A673 (cell line): Measurements from ENCODE around the gene ATP5F1D. TPM values are rescaled to one million over a fixed set of nuclear protein-coding genes. Genes with fewer than 3 reads are reported as not detected.
A peak's percentile ranks its signal among the peaks of the same experiment; 100 is the strongest.

Experiments
- BruUV-seq: library from RNA; stranded (reverse); fragments of 400-500 nt; replicated peaks from 2 replicates; lab custom pipeline; 2021; lab: Mats Ljungman, UMichigan
- CTCF ChIA-PET: fragments of 300-600 bp; sonication (Branson Sonifier 250); formaldehyde crosslinking; loops from one replicate; lab custom pipeline; 2022; ENCODE audit warnings: antibody characterized with exemption; lab: Charles Lee
- POLR2A ChIA-PET: fragments of 300-600 bp; sonication (Branson Sonifier 250); formaldehyde crosslinking; loops from one replicate; lab custom pipeline; 2022; ENCODE audit warnings: antibody characterized with exemption; ENCODE audit not compliant: low non-redundant PET; lab: Charles Lee
- DNase-seq: peaks from one replicate; pipeline ENCODE4 v3.0.0-alpha.2; 2015; ENCODE audit warnings: low spot score
- H3K27ac ChIP-seq: fragments of 200-600 bp; sonication (generic); 2 replicates; pipeline ENCODE4 v1.5.1; 2016; ENCODE audit warnings: mixed run types, low read depth, mild to moderate bottlenecking, mixed read lengths, antibody characterized with exemption, low read length; ENCODE audit not compliant: poor library complexity, severe bottlenecking
- H3K27me3 ChIP-seq: fragments of 200-600 bp; sonication (generic); replicated peaks from 2 replicates; pipeline ENCODE4 v1.6.1; 2017; ENCODE audit warnings: mixed run types, low read depth, mild to moderate bottlenecking, mixed read lengths, antibody characterized with exemption, low read length; ENCODE audit not compliant: insufficient read depth, poor library complexity
- H3K36me3 ChIP-seq: fragments of 200-600 bp; sonication (generic); 2 replicates; pipeline ENCODE4 v1.6.1; 2016; ENCODE audit warnings: mixed run types, mild to moderate bottlenecking, mixed read lengths, antibody characterized with exemption, low read length; ENCODE audit not compliant: insufficient read depth, poor library complexity, severe bottlenecking
- H3K4me1 ChIP-seq: fragments of 200-600 bp; sonication (generic); 2 replicates; pipeline ENCODE4 v1.6.1; 2017; ENCODE audit warnings: mixed run types, mild to moderate bottlenecking, mixed read lengths, antibody characterized with exemption, low read length; ENCODE audit not compliant: insufficient read depth, poor library complexity, severe bottlenecking
- H3K4me3 ChIP-seq: fragments of 200-600 bp; sonication (generic); 2 replicates; pipeline ENCODE4 v1.5.1; 2016; ENCODE audit warnings: low read depth, mixed run types, mild to moderate bottlenecking, mixed read lengths, low read length; ENCODE audit not compliant: poor library complexity, severe bottlenecking
- H3K9me3 ChIP-seq: fragments of 200-600 bp; sonication (generic); 2 replicates; pipeline ENCODE4 v1.6.1; 2016; ENCODE audit warnings: mixed run types, low read depth, mild to moderate bottlenecking, mixed read lengths, antibody characterized with exemption, low read length; ENCODE audit not compliant: poor library complexity, severe bottlenecking
- EZH2 ChIP-seq: fragments of 200-600 bp; sonication (generic); IDR thresholded peaks from 2 replicates; pipeline ENCODE4 v1.6.1; 2017; ENCODE audit warnings: borderline replicate concordance, low read depth, mild to moderate bottlenecking, mixed read lengths, antibody characterized with exemption, low read length; ENCODE audit not compliant: poor library complexity, severe bottlenecking
- intact Hi-C: fragments of 100-400 bp; cut with micrococcal nuclease; formaldehyde crosslinking; loops from one replicate; pipeline ENCODE4 v1.10.0; 2022; ENCODE audit not compliant: unreplicated experiment
- total RNA-seq: library from RNA; stranded (reverse); gene quantifications from 2 replicates; pipeline ENCODE4 v1.2.3, GENCODE V29; 2021
- TF ChIP-seq, protein P1 (sequence below): fragments of 300-800, 200-600 bp; sonication (generic); conservative IDR thresholded peaks from 2 replicates; pipeline ENCODE4 v1.5.1; 2017; ENCODE audit warnings: low read depth, mild to moderate bottlenecking, antibody characterized with exemption, low read length, moderate library complexity, mixed read lengths

Gene ATP5F1D
- total RNA-seq, 1 experiment from 2014 or later, result 237 TPM

DNA sequence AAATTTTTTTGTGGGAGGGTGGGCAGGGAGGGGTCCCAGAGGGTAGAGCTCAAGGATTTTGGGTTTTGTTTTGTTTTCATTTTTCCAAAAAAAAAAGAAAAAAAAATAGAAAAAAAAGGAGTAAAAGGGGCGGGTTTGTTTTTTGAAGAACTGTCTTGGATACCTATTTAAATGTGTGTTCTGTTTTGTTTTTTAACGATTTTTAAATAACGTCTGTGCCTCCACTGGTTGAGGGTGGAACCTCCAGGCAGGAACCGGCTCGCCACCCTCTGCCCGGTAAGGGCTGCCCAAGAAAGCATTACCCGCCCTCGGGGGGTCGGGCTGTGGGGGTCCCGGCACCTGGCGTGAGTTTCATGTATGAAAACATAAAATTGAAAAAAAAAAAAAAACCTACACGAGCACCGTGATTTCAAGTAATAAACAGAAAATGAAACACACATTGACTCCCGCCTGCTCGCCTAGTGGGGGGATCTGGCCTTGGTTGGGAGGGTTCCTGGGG lies 17.2 kb downstream of the ATP5F1D start:
- H3K9me3 ChIP-seq, result no peaks in the 10 kb centered on the region
- CTCF ChIA-PET, result no interaction called here
- H3K36me3 ChIP-seq, result peaks cover 43% of the 10 kb centered on the region
- peaks cover 84% of the 10 kb centered on the region for H3K4me1 ChIP-seq
- H3K27ac ChIP-seq, result peak overlapping the region; percentile 77
- no TSS peak for BruUV-seq
- no peak for DNase-seq
- H3K27me3 ChIP-seq, result no peaks in the 10 kb centered on the region
- TF ChIP-seq EZH2, result no peak
- TF ChIP-seq, protein P1, sequence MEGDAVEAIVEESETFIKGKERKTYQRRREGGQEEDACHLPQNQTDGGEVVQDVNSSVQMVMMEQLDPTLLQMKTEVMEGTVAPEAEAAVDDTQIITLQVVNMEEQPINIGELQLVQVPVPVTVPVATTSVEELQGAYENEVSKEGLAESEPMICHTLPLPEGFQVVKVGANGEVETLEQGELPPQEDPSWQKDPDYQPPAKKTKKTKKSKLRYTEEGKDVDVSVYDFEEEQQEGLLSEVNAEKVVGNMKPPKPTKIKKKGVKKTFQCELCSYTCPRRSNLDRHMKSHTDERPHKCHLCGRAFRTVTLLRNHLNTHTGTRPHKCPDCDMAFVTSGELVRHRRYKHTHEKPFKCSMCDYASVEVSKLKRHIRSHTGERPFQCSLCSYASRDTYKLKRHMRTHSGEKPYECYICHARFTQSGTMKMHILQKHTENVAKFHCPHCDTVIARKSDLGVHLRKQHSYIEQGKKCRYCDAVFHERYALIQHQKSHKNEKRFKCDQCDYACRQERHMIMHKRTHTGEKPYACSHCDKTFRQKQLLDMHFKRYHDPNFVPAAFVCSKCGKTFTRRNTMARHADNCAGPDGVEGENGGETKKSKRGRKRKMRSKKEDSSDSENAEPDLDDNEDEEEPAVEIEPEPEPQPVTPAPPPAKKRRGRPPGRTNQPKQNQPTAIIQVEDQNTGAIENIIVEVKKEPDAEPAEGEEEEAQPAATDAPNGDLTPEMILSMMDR, result no peak
- peak overlapping the region; percentile 25 for H3K4me3 ChIP-seq
- intact Hi-C loops, result no loop called here
- POLR2A ChIA-PET, result interaction anchor here (0.6 kb wide), 2 partner anchors 10 to 11 kb away, joined by 5 to 8 read pairs; no protein-coding TSS in a partner anchor

DNA sequence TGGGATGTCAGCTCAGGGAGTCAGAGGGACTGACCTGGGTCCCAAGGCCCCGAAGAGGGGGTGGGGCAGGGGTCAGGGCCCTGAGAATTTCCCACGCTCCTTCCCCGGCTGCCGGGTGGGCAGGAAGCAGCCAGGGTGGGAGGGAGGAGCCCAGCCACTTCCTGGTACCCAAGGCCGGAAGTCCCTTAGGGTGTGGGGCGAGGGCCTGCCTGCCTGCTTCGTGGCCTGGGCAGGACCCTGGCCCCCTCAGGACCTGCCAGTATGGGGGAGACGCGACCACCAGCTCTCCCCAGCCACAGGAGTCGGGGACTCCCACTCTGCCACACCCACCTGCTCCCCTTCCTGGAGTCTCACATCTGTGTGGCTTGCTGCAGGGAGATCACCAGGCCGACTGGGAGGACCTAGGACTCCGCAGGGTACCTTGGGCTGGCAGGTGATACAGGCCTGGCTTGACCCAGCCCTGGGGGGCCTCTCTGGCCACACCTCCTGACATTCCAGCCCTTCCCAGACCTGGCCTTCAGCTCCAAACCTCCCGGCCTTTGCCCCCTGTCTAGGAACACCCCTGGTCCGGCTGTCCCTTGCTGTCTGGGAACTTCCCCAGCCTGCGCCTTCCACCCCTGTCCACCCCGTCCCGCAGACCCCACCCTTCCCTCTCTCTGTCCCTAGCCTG lies 17.8 kb downstream of the ATP5F1D start:
- peak; percentile 78 for DNase-seq

DNA sequence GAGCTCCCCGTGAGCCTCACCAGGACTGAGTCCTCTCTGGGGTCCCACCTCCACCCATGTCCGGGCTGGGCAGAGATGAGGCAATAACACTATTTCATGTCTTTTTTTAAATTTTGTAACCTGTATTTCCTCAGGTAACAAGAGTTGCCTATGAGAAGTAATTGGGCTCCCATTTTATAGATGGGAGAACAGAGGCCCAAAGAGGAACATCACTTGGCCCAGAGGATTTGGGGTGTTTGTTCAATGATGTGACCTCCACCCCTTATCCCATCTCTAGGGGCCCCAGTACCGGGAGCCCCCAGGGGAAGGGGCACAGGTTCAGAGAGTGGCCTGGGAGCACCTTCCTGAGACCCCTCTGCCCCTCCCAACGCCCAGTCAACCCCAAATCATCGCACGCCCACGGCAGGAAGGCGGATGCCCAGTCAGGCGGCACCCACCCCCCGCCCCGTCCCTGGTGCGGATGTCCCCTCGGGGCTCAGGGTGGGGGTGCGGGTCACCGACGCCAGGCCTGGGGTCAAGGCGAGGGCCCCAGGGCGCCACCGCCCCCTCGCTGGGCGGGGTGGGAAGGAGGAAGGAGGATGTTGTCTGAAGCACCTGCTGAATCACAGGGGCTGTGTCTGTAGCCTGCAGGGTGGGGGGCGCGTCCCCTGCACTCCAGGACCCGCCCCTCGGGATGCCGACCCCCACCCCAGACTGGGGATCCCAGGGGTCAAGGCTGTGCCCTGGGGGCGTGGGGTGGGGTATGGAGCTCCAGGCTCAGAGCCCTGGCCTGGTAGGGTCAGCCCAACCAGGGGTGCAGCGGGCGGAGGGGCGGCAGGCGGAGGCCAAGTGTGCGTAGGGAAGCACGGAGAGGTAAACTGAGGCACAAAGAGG lies 18.6 kb downstream of the ATP5F1D start:
- no peaks in the 10 kb centered on the region for H3K27me3 ChIP-seq
- intact Hi-C loops, result no loop called here
- H3K36me3 ChIP-seq, result peaks cover 29% of the 10 kb centered on the region
- no TSS peak for BruUV-seq
- no peak for DNase-seq
- CTCF ChIA-PET, result no interaction called here
- no peaks in the 10 kb centered on the region for H3K9me3 ChIP-seq
- peaks cover 74% of the 10 kb centered on the region for H3K4me1 ChIP-seq
- H3K27ac ChIP-seq, result peak overlapping the region; percentile 77
- POLR2A ChIA-PET, result interaction anchor here (1.5 kb wide), 1 partner anchor 9 kb away, joined by 3 read pairs; the partner anchor contains the start of gene CIRBP
- TF ChIP-seq EZH2, result no peak
- TF ChIP-seq, protein P1, result no peak
- peak overlapping the region; percentile 82 for H3K4me3 ChIP-seq

More for the DNA sequence above, 17.8 kb downstream of the ATP5F1D start:
- TF ChIP-seq, protein P1, result no peak
- no peak for TF ChIP-seq EZH2
- Histone ChIP-seq H3K27me3 (no peaks in the 10 kb centered on the region), H3K4me3 (peak overlapping the region; percentile 25), H3K27ac (peak overlapping the region; percentile 77), H3K4me1 (peaks cover 78% of the 10 kb centered on the region), H3K9me3 (no peaks in the 10 kb centered on the region), H3K36me3 (peaks cover 37% of the 10 kb centered on the region)
- CTCF ChIA-PET, result no interaction called here
- intact Hi-C loops, result no loop called here
- POLR2A ChIA-PET, result no interaction called here
- BruUV-seq, result no TSS peak
